ENCODE measurements around the gene NCK2.

Gene NCK2

GRCh38 chr2:105774781-105775337 is 30.1 kb downstream of the NCK2 start:
- no peaks in the 10 kb centered on the region for H4K20me1 ChIP-seq (ENCODE audit: insufficient read depth, low read length)
- H3K9me3 ChIP-seq (ENCODE audit: low read length): no peaks in the 10 kb centered on the region
- no peaks in the 10 kb centered on the region for H3K4me1 ChIP-seq (ENCODE audit: insufficient read depth, low read length, severe bottlenecking)
- H3K79me2 ChIP-seq (ENCODE audit: insufficient read depth, low read length): no peaks in the 10 kb centered on the region
- H3K4me3 ChIP-seq (ENCODE audit: low read depth, low read length, poor library complexity, severe bottlenecking): no peak overlapping the region
- no peaks in the 10 kb centered on the region for H3K27me3 ChIP-seq (ENCODE audit: insufficient read depth, low read length)
- H3F3A ChIP-seq (ENCODE audit: insufficient read depth, low read length): no peaks in the 10 kb centered on the region
- no peak overlapping the region for H3K27ac ChIP-seq (ENCODE audit: low read depth, low read length, poor library complexity, severe bottlenecking)
- H3K4me2 ChIP-seq (ENCODE audit: low read length): no peak overlapping the region
- H2AFZ ChIP-seq (ENCODE audit: low read length): no peak overlapping the region
- H3K9ac ChIP-seq (ENCODE audit: low read length): no peak overlapping the region
- TF ChIP-seq EZH2 (IDR thresholded peaks at IDR 0.05; ENCODE audit: borderline replicate concordance, low read length) (no peak), CTCF (IDR thresholded peaks at IDR 0.05; ENCODE audit: low read length) (no peak)
- H3K9me2 ChIP-seq (ENCODE audit: low read depth, low read length): no peaks in the 10 kb centered on the region
- no peaks in the 10 kb centered on the region for H3K36me3 ChIP-seq (ENCODE audit: insufficient read depth, low read length)

GRCh38 chr2:105775809-105776559 is 31.3 kb downstream of the NCK2 start:
- H3F3A ChIP-seq (ENCODE audit: insufficient read depth, low read length): no peaks in the 10 kb centered on the region
- no peaks in the 10 kb centered on the region for H3K36me3 ChIP-seq (ENCODE audit: insufficient read depth, low read length)
- H3K27me3 ChIP-seq (ENCODE audit: insufficient read depth, low read length): no peaks in the 10 kb centered on the region
- H3K27ac ChIP-seq (ENCODE audit: low read depth, low read length, poor library complexity, severe bottlenecking): no peak overlapping the region
- H3K4me3 ChIP-seq (ENCODE audit: low read depth, low read length, poor library complexity, severe bottlenecking): no peak overlapping the region
- H3K4me2 ChIP-seq (ENCODE audit: low read length): no peak overlapping the region
- H3K4me1 ChIP-seq (ENCODE audit: insufficient read depth, low read length, severe bottlenecking): no peaks in the 10 kb centered on the region
- no peak overlapping the region for H3K9ac ChIP-seq (ENCODE audit: low read length)
- TF ChIP-seq EZH2 (IDR thresholded peaks at IDR 0.05; ENCODE audit: borderline replicate concordance, low read length): no peak
- no peak for TF ChIP-seq CTCF (IDR thresholded peaks at IDR 0.05; ENCODE audit: low read length)
- no peaks in the 10 kb centered on the region for H3K79me2 ChIP-seq (ENCODE audit: insufficient read depth, low read length)
- no peaks in the 10 kb centered on the region for H4K20me1 ChIP-seq (ENCODE audit: insufficient read depth, low read length)
- no peak overlapping the region for H2AFZ ChIP-seq (ENCODE audit: low read length)
- H3K9me3 ChIP-seq (ENCODE audit: low read length): no peaks in the 10 kb centered on the region
- H3K9me2 ChIP-seq (ENCODE audit: low read depth, low read length): no peaks in the 10 kb centered on the region

GRCh38 chr2:105776560-105776928 is 31.8 kb downstream of the NCK2 start:
- Histone ChIP-seq H3K9me3 (ENCODE audit: low read length) (no peaks in the 10 kb centered on the region), H3K9ac (ENCODE audit: low read length) (no peak overlapping the region), H3F3A (ENCODE audit: insufficient read depth, low read length) (no peaks in the 10 kb centered on the region), H3K4me3 (ENCODE audit: low read depth, low read length, poor library complexity, severe bottlenecking) (no peak overlapping the region), H3K27me3 (ENCODE audit: insufficient read depth, low read length) (no peaks in the 10 kb centered on the region), H4K20me1 (ENCODE audit: insufficient read depth, low read length) (no peaks in the 10 kb centered on the region), H3K4me1 (ENCODE audit: insufficient read depth, low read length, severe bottlenecking) (no peaks in the 10 kb centered on the region), H2AFZ (ENCODE audit: low read length) (no peak overlapping the region), H3K79me2 (ENCODE audit: insufficient read depth, low read length) (no peaks in the 10 kb centered on the region), H3K9me2 (ENCODE audit: low read depth, low read length) (no peaks in the 10 kb centered on the region), H3K27ac (ENCODE audit: low read depth, low read length, poor library complexity, severe bottlenecking) (no peak overlapping the region), H3K36me3 (ENCODE audit: insufficient read depth, low read length) (no peaks in the 10 kb centered on the region), H3K4me2 (ENCODE audit: low read length) (no peak overlapping the region)
- no peak for TF ChIP-seq CTCF (IDR thresholded peaks at IDR 0.05; ENCODE audit: low read length)
- TF ChIP-seq EZH2 (IDR thresholded peaks at IDR 0.05; ENCODE audit: borderline replicate concordance, low read length): no peak
